Spleen (tissue), 7 donors: ENCODE measurements around the gene C1orf53.

Source experiments
- POLR2A ChIP-seq, 3 donors: fragments of 450-650 bp; IDR thresholded peaks; one replicate each; pipeline ENCODE4 v1.5.1; 2017; ENCODE audit warnings: antibody characterized with exemption in 3 of 3, mild to moderate bottlenecking in 1 of 3
- POLR2AphosphoS5 ChIP-seq, 3 donors: sonication (generic); formaldehyde crosslinking; IDR thresholded peaks; one replicate each; pipeline ENCODE4 v1.5.1; 2017; ENCODE audit warnings: antibody characterized with exemption in 3 of 3
- TF ChIP-seq, protein P1 (sequence below), 11 experiments: fragments of 200-600 bp in 7 of 11; fragments of 450-650 bp in 4 of 11; sonication (generic) in 4 of 11; IDR thresholded peaks in 8 of 11; conservative IDR thresholded peaks in 3 of 11; 1 replicate in 7 of 11; 2 replicates in 4 of 11; pipeline versions ENCODE4 v1.4.0 to v1.8.0; 2016 to 2021; ENCODE audit warnings: antibody characterized with exemption in 11 of 11, inconsistent platforms in 4 of 11, mild to moderate bottlenecking in 1 of 11
- donor health status: DM: no; HTN: no; CAD: no; lungs with moderate emphysema.
- donor health status: DM: no; HTN: no; CAD: no.
- donor health status: DM: no; HTN: no; CAD: no.

DNA sequence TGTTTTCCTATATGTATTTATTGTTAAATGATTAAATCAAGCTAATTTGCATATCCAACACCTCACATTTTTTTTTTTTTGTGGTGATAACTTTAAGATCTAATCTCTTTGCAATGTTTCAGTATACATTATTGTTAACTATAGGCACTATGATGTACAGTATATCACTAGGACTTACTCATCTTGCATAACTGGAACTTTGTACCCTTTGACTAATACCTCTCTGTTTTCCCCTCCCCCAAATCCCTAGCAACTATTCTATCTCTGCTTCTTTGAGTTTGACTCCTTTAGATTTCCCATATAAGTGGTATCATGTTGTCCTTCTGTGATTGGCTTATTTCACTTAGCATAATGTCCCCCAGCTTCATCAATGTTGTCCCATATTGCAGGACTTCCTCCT is 9.7 kb upstream of the C1orf53 start:
- TF ChIP-seq, protein P1, sequence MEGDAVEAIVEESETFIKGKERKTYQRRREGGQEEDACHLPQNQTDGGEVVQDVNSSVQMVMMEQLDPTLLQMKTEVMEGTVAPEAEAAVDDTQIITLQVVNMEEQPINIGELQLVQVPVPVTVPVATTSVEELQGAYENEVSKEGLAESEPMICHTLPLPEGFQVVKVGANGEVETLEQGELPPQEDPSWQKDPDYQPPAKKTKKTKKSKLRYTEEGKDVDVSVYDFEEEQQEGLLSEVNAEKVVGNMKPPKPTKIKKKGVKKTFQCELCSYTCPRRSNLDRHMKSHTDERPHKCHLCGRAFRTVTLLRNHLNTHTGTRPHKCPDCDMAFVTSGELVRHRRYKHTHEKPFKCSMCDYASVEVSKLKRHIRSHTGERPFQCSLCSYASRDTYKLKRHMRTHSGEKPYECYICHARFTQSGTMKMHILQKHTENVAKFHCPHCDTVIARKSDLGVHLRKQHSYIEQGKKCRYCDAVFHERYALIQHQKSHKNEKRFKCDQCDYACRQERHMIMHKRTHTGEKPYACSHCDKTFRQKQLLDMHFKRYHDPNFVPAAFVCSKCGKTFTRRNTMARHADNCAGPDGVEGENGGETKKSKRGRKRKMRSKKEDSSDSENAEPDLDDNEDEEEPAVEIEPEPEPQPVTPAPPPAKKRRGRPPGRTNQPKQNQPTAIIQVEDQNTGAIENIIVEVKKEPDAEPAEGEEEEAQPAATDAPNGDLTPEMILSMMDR (IDR thresholded peaks at IDR 0.05 in 8 of 11, conservative IDR thresholded peaks at IDR 0.05 in 3 of 11): no peak
- no peak for TF ChIP-seq POLR2AphosphoS5 (IDR thresholded peaks at IDR 0.05)
- no peak for TF ChIP-seq POLR2A (IDR thresholded peaks at IDR 0.05)
